Hepatocyte (in vitro differentiated cells): Measurements from ENCODE around the gene CYB5R3.

ENCODE experiments used
- CTCF ChIP-seq: fragments of 200-600 bp; sonication (generic); IDR thresholded peaks from 2 replicates; pipeline ENCODE4 v1.5.1; 2016; ENCODE audit warnings: antibody characterized with exemption, mild to moderate bottlenecking; ENCODE audit not compliant: poor library complexity
- EZH2 ChIP-seq: fragments of 200-600 bp; sonication (generic); IDR thresholded peaks from 2 replicates; pipeline ENCODE4 v1.6.1; 2016; ENCODE audit warnings: antibody characterized with exemption, mild to moderate bottlenecking, borderline replicate concordance
- EZH2phosphoT487 ChIP-seq: fragments of 200-600 bp; sonication (generic); IDR thresholded peaks from one replicate; pipeline ENCODE4 v1.6.1; 2018; ENCODE audit warnings: antibody characterized with exemption, mild to moderate bottlenecking, low read depth, moderate library complexity; ENCODE audit not compliant: unreplicated experiment, severe bottlenecking

- TF ChIP-seq CTCF = no peak
- TF ChIP-seq EZH2 = no peak
- no peak for TF ChIP-seq EZH2phosphoT487
Observed at GRCh38 chr22:42693055-42693762, 44.0 kb upstream of the CYB5R3 start.
